OCI-LY1 (cell line): ENCODE data around the gene GNG12.

Source experiments
- CTCF ChIP-seq: fragments of 200-600 bp; sonication (generic), shearing (Covaris generic); IDR thresholded peaks from 2 replicates; pipeline ENCODE4 v1.5.1; 2017; ENCODE audit warnings: mild to moderate bottlenecking, antibody characterized with exemption, low read length, moderate library complexity, mixed read lengths
- EZH2 ChIP-seq: fragments of 200-600 bp; sonication (generic), shearing (Covaris generic); IDR thresholded peaks from 2 replicates; pipeline ENCODE4 v1.8.0; 2017; ENCODE audit warnings: borderline replicate concordance, mixed run types, mild to moderate bottlenecking, antibody characterized with exemption, low read length, moderate library complexity, mixed read lengths

DNA sequence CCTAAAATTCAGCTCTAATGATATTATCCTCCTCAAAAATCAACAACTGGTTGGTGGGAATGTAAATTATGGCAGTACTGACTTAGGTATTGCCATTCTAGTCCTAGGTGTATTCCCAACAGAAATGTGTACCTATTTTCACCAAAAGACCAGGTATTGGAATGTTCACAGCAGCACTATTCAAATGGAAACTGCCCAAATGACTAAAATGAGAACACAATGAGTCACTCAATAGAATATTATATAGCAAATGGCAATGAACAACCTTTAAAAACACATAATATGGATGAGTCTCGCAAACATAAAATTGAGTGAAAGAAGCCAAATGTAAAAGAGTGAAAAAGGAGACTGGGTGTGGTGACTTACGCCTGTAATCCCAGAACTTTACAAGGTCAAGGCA, 103.4 kb downstream of the GNG12 start:
- TF ChIP-seq EZH2 (no peak), CTCF (no peak)
